Astrocyte of the spinal cord (primary cell): ENCODE data around the gene GPANK1.
"Not testable (repeated sequence)": the region's sequence is repeated elsewhere in the genome, so short reads cannot be mapped to it uniquely, and the experiment has no call there.

Experiments used
- DNase-seq: peaks from one replicate; pipeline ENCODE4 v3.0.0; 2011; ENCODE audit warnings: low read depth, low spot score
- H3K4me3 ChIP-seq: 2 replicates; pipeline ENCODE4 v1.5.1; 2011; ENCODE audit warnings: low read depth, mild to moderate bottlenecking, low read length, moderate library complexity
- CTCF ChIP-seq: IDR thresholded peaks from 2 replicates; pipeline ENCODE4 v1.5.1; 2012; ENCODE audit warnings: low read depth, mild to moderate bottlenecking, low read length, inconsistent platforms
- in situ Hi-C: cut with HindIII; loops from 2 replicates; pipeline ENCODE4 v1.10.0; 2017; ENCODE audit warnings: low sequenced_read_pairs

GPANK1 gene

GRCh38 chr6:31664790-31665500, at the start of gene GPANK1:
GPANK1 (minus strand) TSS chr6:31664997; CDS start chr6:31664478, 519 bp downstream.
- DNase-seq, result peak; percentile 91
- in situ Hi-C loops, result no loop called here
- H3K4me3 ChIP-seq, result peak within 1 kb of the TSS; percentile 96
- TF ChIP-seq CTCF, result no peak

- DNase-seq, result no peak
- in situ Hi-C loops, result no loop called here
- no peak for TF ChIP-seq CTCF
- H3K4me3 ChIP-seq, result no peak overlapping the region
These were observed 49.3 kb upstream of the GPANK1 start for GRCh38 chr6:31713991-31714684.

GRCh38 chr6:31713465-31713864, 48.7 kb upstream of the GPANK1 start:
- in situ Hi-C loops, result no loop called here
- DNase-seq, result no peak
- H3K4me3 ChIP-seq, result no peak overlapping the region
- TF ChIP-seq CTCF, result no peak

GRCh38 chr6:31712296-31712695, 47.5 kb upstream of the GPANK1 start:
- DNase-seq, result no peak
- H3K4me3 ChIP-seq, result no peak overlapping the region
- no peak for TF ChIP-seq CTCF
- in situ Hi-C loops, result no loop called here

- in situ Hi-C loops, result no loop called here
- H3K4me3 ChIP-seq, result no peak overlapping the region
- DNase-seq, result no peak
- TF ChIP-seq CTCF, result no peak
These were observed 46.4 kb upstream of the GPANK1 start for GRCh38 chr6:31711233-31711632.

GRCh38 chr6:31710523-31711219, 45.9 kb upstream of the GPANK1 start:
- in situ Hi-C loops, result no loop called here
- no peak for TF ChIP-seq CTCF

GRCh38 chr6:31709157-31709556, 44.4 kb upstream of the GPANK1 start:
- H3K4me3 ChIP-seq, in situ Hi-C loops, DNase-seq: not testable (repeated sequence)

More at GRCh38 chr6:31710523-31711219, 45.9 kb upstream of the GPANK1 start:
- H3K4me3 ChIP-seq, result no peak overlapping the region
- DNase-seq, result no peak
